ENCODE data around the gene KCNK5.

KCNK5 gene

GRCh38 chr6:39228992-39229767 lies at the start of gene KCNK5:
Gene KCNK5 (minus strand): TSS chr6:39229475. CDS start chr6:39229111, 364 bp downstream.
- H3K27ac ChIP-seq, result peak within 1 kb of the TSS; percentile 46; the same call in 1 of the 2 replicates

GRCh38 chr6:39276379-39276995 lies 47.2 kb upstream of the KCNK5 start:
- no peak for TF ChIP-seq CTCF (IDR thresholded peaks at IDR 0.05)
- TF ChIP-seq ZFX (IDR thresholded peaks at IDR 0.05; ENCODE audit: borderline replicate concordance), result no peak
- no peak overlapping the region for H3K27ac ChIP-seq

More at GRCh38 chr6:39228992-39229767, at the start of gene KCNK5:
- TF ChIP-seq CTCF (IDR thresholded peaks at IDR 0.05), result peak; percentile 93
- no peak for TF ChIP-seq ZFX (IDR thresholded peaks at IDR 0.05; ENCODE audit: borderline replicate concordance)

- TF ChIP-seq CTCF (IDR thresholded peaks at IDR 0.05) (no peak), ZFX (IDR thresholded peaks at IDR 0.05; ENCODE audit: borderline replicate concordance) (no peak)
- H3K27ac ChIP-seq, result no peak overlapping the region
Observed at GRCh38 chr6:39274903-39275302, 45.6 kb upstream of the KCNK5 start.

- H3K27ac ChIP-seq, result no peak overlapping the region
- TF ChIP-seq CTCF (IDR thresholded peaks at IDR 0.05) (no peak), ZFX (IDR thresholded peaks at IDR 0.05; ENCODE audit: borderline replicate concordance) (no peak)
Observed at GRCh38 chr6:39274471-39274870, 45.2 kb upstream of the KCNK5 start.

- TF ChIP-seq CTCF (IDR thresholded peaks at IDR 0.05), result no peak
- TF ChIP-seq ZFX (IDR thresholded peaks at IDR 0.05; ENCODE audit: borderline replicate concordance), result no peak
- no peak overlapping the region for H3K27ac ChIP-seq
Observed at GRCh38 chr6:39273406-39273821, 44.1 kb upstream of the KCNK5 start.

- TF ChIP-seq CTCF (IDR thresholded peaks at IDR 0.05) (no peak), ZFX (IDR thresholded peaks at IDR 0.05; ENCODE audit: borderline replicate concordance) (no peak)
- no peak overlapping the region for H3K27ac ChIP-seq
Observed at GRCh38 chr6:39269961-39270360, 40.7 kb upstream of the KCNK5 start.

- TF ChIP-seq CTCF (IDR thresholded peaks at IDR 0.05), result no peak
- no peak for TF ChIP-seq ZFX (IDR thresholded peaks at IDR 0.05; ENCODE audit: borderline replicate concordance)
- no peak overlapping the region for H3K27ac ChIP-seq
Observed at GRCh38 chr6:39268721-39269120, 39.4 kb upstream of the KCNK5 start.
